Fibroblast of peridontal ligament (primary cell): ENCODE results near the gene SYNPO2.
"Not testable (repeated sequence)": the region's sequence is repeated elsewhere in the genome, so short reads cannot be mapped to it uniquely, and the experiment has no call there.

Experiments
- DNase-seq: peaks from one replicate; pipeline ENCODE4 v3.0.0-alpha.2; 2010; ENCODE audit errors: extremely low read depth

Gene SYNPO2

DNA sequence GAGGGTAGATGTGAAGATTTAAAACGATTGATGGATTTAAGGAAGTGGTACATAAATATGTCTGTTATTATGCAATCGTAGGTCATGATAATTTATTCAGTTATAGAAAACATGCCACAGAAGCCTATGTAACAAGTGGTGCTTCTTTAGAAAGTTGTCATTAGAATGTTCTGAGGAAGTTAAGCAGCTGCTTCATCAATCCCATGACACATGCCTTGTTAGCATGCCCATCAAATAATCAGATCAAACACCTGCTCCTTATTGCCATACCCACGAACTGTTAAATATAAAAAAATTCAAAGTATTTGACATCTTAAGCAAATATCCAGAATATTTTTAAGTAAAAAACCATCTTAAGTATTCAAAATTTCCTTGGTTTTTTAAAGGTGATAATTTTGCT, 170.6 kb downstream of the SYNPO2 start:
- no peak for DNase-seq

DNA sequence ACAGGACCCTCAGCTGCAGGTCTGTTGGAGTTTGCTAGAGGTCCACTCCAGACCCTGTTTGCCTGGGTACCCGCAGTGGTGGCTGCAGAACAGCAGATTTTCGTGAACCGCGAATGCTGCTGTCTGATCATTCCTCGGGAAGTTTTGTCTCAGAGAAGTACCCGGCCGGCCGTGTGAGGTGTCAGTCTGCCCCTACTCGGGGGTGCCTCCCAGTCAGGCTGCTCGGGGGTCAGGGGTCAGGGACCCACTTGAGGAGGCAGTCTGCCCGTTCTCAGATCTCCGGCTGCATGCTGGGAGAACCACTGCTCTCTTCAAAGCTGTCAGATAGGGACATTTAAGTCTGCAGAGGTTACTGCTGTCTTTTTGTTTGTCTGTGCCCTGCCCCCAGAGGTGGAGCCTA, 178.5 kb downstream of the SYNPO2 start:
- DNase-seq: not testable (repeated sequence)

DNA sequence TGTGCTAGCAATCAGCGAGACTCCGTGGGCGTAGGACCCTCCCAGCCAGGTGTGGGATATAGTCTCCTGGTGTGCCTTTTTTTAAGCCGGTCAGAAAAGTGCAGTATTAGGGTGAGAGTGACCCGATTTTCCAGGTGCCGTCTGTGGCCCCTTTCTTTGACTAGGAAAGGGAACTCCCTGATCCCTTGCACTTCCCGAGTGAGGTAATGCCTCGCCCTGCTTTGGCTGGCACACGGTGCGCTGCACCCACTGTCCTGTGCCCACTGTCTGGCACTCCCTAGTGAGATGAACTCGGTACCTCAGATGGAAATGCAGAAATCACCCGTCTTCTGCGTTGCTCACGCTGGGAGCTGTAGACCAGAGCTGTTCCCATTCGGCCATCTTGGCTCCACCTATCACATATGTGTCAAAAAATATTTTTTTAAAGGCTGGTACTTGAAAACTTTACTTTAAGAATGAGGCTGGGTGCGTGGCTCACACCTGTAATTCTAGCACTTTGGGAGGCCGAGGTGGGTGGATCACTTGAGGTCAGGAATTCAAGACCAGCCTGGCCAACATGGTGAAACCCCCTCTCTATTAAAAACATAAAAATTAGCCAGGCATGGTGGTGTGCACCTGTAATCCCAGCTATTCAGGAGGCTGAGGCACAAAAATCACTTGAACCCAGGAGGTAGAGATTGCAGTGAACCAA, 179.2 kb downstream of the SYNPO2 start:
- DNase-seq: not testable (repeated sequence)

DNA sequence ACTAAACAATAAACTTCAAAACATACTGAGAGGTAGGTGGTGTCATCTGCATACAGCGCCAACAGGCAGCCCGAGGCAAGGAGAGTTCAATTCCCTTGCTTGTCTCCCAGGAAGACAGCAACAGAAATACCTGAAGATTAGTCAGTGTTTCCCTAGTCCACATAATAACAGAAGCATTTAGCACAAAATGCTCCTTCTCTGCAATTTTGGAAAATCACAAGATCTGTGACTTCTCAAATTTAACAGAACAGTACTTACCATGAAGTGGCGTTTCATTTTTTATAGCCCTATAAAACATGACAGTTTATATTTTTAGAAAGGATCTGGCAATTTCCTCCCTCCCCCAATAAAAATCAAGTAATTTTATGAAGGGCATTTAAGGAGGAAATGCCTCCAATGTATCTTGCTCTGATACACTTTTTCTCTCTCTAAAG, 179.9 kb downstream of the SYNPO2 start:
- no peak for DNase-seq

DNA sequence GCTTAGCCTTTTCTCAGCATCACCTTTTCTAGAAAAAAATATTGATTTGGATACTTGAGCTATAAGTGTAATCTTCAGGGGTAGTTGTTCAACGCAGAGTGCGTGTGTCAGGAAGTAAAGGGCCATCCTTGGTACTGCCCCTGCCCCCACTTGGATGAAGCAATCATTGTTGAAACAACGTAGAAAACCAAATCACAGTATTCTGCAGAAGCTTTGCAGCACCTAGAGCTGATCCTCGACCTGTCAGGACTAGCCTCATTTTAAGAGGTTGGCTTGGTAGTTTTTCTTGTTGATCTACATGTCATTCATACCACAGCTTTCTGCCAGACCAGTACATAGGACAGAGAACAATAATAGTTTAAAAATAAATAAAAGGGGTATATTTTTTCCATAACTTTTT, 181.6 kb downstream of the SYNPO2 start:
- DNase-seq: no peak

DNA sequence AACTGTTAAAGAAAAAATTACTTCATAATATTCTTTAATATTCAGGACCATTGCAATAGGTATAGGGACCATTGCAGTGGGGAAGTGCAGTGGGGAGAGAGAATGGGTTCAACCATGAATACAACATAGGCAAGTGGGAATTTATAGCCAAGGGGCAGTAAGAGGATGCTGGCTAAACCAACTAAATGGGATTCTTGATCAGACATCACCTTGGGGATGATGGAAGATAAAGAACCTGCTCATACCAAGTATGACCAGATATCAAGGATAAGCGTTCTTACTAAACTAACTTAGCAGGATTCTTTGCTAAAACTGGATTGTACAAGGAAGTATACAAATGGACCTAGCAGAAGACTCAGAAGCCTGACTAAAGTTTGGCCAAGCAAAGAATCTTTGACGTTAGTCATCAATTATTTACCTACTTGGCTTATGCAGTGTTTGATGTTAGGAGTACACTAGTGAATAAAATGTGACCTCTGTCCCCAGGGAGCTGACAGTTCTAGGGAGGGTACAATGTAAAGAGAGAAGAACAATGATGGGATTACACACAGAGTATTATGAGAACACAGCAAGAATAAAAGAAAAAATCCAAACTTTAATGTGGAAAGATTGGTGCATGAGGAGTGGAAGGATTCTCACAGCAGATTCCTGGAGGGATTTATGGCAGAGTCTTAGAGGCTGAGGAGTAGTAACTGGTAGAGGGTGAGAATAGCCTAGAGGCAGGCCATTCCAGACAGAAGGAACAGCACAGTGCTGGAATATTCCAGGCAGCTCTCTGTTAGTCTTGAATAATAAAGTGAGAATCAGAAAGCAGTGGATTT, 192.3 kb downstream of the SYNPO2 start:
- DNase-seq: no peak

DNA sequence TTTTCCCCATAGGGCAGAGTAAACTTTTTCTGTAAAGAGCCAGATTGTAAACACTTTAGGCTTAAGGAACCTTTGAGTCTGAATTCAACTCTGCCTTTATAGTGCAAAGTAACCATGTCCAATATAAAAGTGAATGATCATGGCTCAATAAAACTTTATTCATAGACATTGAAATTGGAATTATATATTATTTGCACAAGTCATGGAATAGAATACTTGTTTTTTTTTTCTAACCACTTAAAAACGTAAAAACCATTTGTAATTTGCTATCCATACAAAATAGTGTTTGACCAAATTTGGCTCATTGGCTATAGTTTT, 192.8 kb downstream of the SYNPO2 start:
- DNase-seq: no peak

DNA sequence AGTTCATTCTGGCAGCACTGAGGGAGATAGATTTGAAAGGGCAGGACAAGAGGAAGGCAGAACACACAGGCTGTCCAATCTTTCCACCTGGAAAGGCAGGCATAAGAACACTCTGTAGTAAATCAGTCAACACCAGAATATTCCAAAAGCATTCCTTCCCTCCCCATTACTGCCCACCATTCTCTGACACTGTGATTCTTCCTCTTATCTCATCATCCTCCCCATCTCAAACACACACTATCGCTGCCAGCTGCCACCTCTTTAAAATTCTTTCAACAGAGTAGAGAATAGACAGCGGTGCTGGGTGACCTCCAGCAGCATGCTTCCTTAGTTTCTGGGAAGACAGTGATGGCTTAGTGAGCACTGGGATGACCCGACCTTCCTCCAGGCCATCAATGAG, 193.3 kb downstream of the SYNPO2 start:
- no peak for DNase-seq

DNA sequence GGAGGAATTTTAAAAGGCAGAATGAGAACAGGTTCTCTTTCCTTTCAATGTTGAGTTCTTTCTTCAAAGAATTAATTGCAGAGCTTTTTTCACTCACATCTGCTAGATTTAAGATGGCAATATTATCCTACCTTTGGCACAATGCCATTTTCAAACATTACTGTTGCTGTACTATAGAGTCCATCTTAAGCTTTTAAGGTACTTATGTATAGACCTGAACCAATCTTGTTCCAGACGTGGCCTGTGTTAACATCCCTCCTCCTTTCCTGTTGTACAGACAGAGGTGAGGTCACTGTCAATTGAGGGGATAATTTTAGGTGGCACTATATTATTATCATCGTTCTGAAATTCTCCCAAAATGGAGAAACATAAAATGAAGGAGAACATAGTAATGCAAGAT, 194.0 kb downstream of the SYNPO2 start:
- no peak for DNase-seq

DNA sequence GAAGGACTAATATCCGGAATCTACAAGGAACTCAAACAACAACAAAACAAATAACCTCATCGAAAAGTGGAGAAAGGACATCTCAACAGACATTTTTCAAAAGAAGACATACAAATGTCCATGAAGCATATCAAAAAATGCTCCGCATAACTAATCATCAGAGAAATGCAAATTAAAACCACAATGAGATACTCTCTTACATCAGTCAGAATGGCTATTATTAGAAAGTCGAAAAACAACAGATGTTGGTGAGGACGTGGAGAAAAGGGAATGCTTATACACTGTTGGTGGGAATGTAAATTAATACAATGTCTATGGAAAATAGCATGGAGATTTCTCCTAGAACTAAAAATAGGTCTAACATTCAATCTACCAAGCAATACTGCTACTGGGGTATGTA, 195.9 kb downstream of the SYNPO2 start:
- DNase-seq: no peak

DNA sequence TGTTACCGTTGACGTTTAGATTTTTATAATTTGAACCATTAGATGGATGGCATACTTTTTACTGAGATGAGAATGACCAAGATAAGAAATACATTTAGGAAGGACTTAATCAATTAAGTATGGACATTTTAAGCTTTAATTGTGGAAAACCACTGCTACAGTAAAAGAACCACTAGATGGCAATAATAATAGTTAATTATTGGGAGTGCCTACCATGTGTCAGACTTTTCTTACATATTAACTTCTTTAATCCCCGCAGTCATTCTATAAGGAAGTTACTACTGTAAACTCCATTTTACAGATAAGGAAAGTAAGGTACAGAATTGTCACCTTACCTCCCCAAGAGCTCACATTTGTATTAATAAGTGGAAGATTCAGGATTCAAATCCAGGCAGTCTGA, 198.5 kb downstream of the SYNPO2 start:
- DNase-seq: peak; percentile 35

DNA sequence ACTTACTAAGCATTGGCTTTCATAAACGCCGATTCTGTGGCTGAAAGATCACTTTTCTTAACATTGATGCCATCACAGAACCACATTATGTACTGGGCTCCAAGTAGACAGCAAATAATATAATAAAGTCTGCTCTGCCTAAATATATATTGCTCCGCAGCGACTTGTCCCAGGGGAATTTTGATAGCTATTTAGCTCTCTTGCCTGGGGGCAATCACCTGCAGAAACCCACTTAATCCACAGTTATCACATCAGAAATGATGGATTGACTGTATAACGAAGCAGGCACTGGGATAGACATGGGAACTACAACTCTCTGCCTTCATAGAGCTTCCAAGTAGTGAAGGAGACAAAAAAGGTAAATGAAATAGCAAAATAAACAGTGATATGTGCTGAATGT, 199.0 kb downstream of the SYNPO2 start:
- DNase-seq: no peak

DNA sequence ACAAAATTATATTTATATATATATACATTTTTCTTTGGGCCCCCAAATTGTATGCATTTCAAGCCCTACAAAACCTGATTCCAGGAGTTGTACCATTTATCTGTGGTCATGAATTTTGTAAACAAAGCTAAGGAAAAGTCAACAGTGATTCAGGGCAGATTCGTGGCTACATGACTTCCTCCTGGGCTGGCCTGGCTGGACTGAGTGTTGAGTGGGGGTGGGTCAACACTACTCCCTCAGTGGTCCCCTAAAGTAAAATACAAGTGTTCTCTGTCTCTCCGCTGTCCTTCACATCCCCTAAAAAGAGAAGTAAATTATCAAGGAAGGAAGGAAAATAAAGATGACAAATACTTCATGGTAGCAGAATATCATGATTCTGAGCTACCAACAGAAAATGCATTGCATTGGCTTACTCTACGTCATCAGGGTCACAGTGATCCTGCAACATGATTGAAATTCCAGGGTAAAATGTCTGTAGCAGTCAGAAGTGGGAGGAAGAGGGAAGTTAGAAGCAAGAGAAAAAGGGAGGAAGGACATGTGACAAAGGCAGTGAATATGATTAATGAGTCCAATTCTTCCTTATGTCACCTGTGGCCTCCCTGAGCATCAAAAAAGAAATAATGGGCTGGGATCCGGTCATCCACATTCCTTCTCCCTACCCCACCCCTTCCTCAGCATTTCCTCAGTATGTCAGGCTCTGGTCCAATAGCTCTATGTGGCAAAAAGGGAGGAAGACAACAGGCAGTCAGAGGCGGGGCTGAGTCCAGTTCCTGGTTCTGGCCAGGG, 204.6 kb downstream of the SYNPO2 start:
- no peak for DNase-seq

DNA sequence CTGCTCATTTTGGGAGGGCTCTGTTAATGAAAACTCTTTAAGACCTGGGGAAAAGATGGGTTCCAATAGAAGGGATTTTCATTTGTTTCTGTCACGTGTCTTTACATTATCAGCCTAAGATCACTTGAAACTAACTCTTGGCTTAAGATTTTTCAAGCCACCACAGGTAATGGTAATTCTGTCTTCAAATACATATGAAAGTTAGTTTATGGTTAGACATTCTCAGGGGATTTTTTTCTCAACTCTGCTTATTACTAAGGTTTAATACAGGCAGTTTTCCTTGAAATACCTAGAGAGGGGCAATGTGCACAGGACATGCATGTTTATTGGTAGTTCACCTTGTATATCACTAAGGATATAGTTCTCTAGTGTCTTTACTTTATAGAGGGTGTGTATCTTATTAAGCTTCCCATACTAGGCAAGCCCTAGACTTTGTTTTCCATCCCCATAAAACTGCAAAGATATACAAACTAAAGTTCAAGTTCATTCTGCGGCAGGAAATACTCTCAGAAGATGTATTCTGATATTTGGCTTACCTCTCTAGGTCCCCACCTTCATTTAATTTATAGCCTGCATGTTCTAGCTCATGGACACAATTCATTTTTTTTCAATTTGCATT, 208.7 kb downstream of the SYNPO2 start:
- DNase-seq: no peak

DNA sequence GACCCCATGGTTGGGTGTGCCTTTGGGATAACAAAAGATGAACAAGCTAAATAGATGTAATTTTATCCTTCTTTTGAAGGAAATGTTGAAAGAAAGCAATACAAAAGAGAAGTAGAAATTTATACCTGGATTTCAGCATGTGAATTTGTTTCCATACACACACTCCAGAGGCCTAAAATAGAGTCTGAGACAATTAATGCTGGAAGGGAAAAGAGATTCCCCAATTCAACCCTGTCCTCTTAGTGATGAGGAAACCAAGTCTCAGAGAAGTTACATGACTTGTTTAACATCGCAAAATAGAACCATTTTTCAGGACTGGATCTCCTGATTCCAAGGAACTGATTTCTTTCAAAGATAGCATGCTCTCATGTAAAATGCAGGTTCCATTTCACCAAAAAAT, 209.7 kb downstream of the SYNPO2 start:
- DNase-seq: no peak

DNA sequence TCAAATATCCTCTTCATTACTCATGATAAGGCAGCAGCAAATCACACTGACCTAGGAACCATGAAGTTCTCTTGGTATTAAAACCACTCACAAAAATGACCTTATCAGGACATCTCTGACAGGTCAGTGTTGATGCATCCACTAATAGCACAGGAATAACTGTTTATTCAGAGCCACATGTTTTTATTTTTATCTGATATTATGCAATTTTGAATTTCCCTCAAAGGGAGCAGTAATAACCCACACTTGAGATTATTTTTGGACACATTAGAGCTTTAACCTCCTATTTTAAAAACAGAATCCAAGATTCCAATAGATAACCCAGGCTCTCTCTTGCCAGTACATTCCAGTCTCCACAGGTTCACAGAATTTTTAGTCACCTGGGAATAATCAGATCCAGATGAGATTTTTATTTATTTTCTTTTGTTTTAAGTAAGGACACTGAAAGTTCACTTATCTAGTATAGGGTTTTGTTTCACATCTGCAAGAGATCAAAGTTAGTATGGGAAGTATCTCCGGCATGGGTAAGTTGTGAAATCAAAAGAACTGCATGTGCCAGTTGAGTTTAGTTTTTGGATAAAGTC, 210.7 kb downstream of the SYNPO2 start:
- peak; percentile 84 for DNase-seq

DNA sequence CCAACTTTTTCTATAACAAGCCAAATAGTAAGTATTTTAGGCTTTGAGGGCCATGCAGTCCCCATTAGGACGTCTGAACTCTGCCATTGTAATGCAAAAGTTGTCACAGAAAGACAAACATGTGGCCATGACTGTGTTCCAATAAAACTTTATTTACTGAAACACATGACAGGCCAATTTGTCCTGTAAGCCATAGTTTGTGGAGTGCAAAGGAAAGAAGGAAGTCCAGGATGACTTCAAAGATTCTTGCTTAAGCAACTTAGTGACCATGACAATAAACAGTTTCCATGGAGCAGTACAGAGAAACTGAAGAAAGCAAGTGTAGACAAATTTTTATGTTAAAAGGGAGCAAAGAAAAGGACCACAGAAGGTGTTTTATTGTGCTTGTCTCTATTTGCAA, 212.0 kb downstream of the SYNPO2 start:
- no peak for DNase-seq

DNA sequence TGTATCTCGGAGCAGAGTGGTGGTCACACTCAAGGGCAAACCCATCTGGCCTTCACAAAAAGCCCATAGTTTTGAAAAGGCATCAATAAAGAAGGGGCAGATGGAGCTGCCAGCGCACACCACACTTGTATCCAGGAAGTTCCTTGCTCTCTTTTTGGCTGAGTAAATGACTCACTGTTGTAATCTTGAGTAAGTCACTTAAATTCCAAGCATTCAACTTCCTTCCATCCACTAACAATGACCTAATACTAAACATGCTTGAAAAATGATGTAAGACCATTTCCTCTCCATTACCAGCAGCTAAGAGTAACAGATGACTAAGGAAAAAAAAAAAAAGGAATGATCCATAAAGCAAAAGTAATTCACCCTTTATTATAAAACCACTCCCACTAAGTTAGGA, 214.6 kb downstream of the SYNPO2 start:
- peak; percentile 99 for DNase-seq

DNA sequence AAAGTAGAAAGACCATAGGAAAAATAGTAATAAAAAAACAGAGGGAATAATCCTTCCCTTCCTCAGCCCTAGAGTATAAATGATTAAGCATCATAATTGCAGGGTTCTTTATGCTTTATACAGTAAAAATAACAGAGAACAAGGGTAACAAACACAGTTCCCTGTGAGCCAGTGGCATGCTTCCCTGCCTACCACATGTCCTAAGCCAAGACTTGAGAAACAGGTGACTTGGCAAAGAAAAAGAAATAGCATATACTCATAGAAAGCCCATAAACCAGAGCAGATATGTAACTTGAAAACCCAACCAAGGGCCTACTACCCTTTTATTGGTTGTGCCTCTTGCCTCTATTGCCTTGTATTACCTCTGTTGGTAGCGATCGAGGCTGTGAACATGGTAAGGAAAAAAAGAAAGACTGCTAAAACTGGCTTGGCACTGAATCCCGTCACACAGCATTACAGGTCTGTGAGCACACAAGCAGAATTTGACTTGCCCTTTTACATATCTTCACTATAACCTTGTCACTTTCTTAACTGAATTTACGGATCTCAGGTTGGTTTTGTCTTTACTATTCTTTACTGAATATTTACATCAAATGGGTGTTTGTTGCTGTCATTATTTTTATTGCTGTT, 216.1 kb downstream of the SYNPO2 start:
- no peak for DNase-seq

DNA sequence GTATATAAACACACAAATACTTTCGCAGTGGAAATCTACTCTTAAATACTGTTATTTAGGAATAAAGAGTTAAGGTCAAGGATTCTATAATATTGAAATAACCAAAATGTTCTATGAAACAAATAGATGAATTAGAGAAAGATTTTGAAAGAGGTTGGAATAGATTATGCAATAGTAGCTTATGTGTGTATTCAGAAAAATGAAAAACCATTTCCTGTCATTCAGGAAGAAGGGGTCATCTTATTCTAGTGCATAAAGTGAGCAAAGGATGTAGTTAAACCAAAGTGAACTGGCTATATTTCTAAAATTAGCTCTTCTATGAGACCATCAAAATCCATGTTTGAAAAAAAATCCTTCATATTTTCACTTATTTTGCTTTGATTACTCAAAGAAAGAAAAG, 217.0 kb downstream of the SYNPO2 start:
- DNase-seq: no peak
